Liver (tissue), 9 donors: ENCODE measurements around the gene RXFP3. TPM values are rescaled to one million over a fixed set of nuclear protein-coding genes. Genes with fewer than 3 reads are reported as not detected.

Experiments
- DNase-seq: peaks from one replicate; pipeline ENCODE4 v3.0.0-alpha.2; 2017; ENCODE audit warnings: low spot score
- H3K27ac ChIP-seq, 2 donors: one replicate each; pipeline ENCODE4 v1.7.0; 2013; ENCODE audit warnings: inconsistent platforms in 2 of 2, low read length in 2 of 2, control low read depth in 1 of 2, low read depth in 1 of 2, mild to moderate bottlenecking in 1 of 2
- H3K27me3 ChIP-seq, 4 donors: one replicate each; pipeline versions ENCODE4 v1.6.1 to v1.7.0; 2013; ENCODE audit warnings: low read length in 3 of 4, inconsistent platforms in 1 of 4, mild to moderate bottlenecking in 1 of 4, moderate library complexity in 1 of 4; ENCODE audit not compliant: control insufficient read depth in 4 of 4, insufficient read depth in 4 of 4
- H3K36me3 ChIP-seq, 4 donors: one replicate each; pipeline versions ENCODE4 v1.6.1 to v1.7.0; 2013; ENCODE audit warnings: low read length in 3 of 4, mild to moderate bottlenecking in 3 of 4, low read depth in 1 of 4, moderate library complexity in 1 of 4; ENCODE audit not compliant: control insufficient read depth in 4 of 4, insufficient read depth in 3 of 4
- H3K4me1 ChIP-seq, 4 donors: one replicate each; pipeline versions ENCODE4 v1.6.1 to v1.7.0; 2013; ENCODE audit warnings: low read length in 3 of 4, mild to moderate bottlenecking in 3 of 4, moderate library complexity in 1 of 4; ENCODE audit not compliant: control insufficient read depth in 4 of 4, insufficient read depth in 4 of 4
- H3K4me3 ChIP-seq, 3 donors: one replicate each; pipeline versions ENCODE4 v1.6.1 to v1.7.0; 2013; ENCODE audit warnings: low read length in 3 of 3, control low read depth in 1 of 3, low read depth in 1 of 3, mild to moderate bottlenecking in 1 of 3
- H3K9ac ChIP-seq, 2 donors: one replicate each; pipeline ENCODE4 v1.7.0; 2013; ENCODE audit warnings: low read length in 2 of 2, mild to moderate bottlenecking in 2 of 2, moderate library complexity in 2 of 2, control low read depth in 1 of 2, low read depth in 1 of 2
- H3K9me3 ChIP-seq, 4 donors: one replicate each; pipeline versions ENCODE4 v1.6.1 to v1.7.0; 2013; ENCODE audit warnings: low read length in 3 of 4; ENCODE audit not compliant: control insufficient read depth in 4 of 4
- EGR1 ChIP-seq, 2 donors: IDR thresholded peaks; 2 replicates each; pipeline ENCODE4 v1.6.1; 2016 to 2018; ENCODE audit warnings: antibody characterized with exemption in 2 of 2, low read depth in 2 of 2
- FOXA1 ChIP-seq: IDR thresholded peaks from 2 replicates; pipeline ENCODE4 v1.6.1; 2016; ENCODE audit warnings: antibody characterized with exemption
- FOXA2 ChIP-seq: IDR thresholded peaks from 2 replicates; pipeline ENCODE4 v1.6.1; 2016; ENCODE audit warnings: antibody characterized with exemption
- GABPA ChIP-seq, 2 donors: IDR thresholded peaks in 1 of 2; conservative IDR thresholded peaks in 1 of 2; 2 replicates each; pipeline ENCODE4 v1.6.1; 2016; ENCODE audit warnings: antibody characterized with exemption in 2 of 2, mild to moderate bottlenecking in 1 of 2, moderate library complexity in 1 of 2
- HNF4A ChIP-seq, 2 donors: conservative IDR thresholded peaks; 2 replicates each; pipeline ENCODE4 v1.6.1; 2016; ENCODE audit warnings: antibody characterized with exemption in 2 of 2, mild to moderate bottlenecking in 2 of 2
- HNF4G ChIP-seq: IDR thresholded peaks from 2 replicates; pipeline ENCODE4 v1.6.1; 2016; ENCODE audit warnings: antibody characterized with exemption
- JUND ChIP-seq, 2 donors: IDR thresholded peaks; 2 replicates each; pipeline ENCODE4 v1.6.1; 2016; ENCODE audit warnings: antibody characterized with exemption in 2 of 2
- NR2F2 ChIP-seq: IDR thresholded peaks from 2 replicates; pipeline ENCODE4 v1.6.1; 2016; ENCODE audit warnings: antibody characterized with exemption
- RAD21 ChIP-seq, 2 donors: IDR thresholded peaks; 2 replicates each; pipeline ENCODE4 v1.6.1; 2016; ENCODE audit warnings: antibody characterized with exemption in 2 of 2, mild to moderate bottlenecking in 2 of 2
- RXRA ChIP-seq, 2 donors: IDR thresholded peaks; 2 replicates each; pipeline ENCODE4 v1.6.1; 2017 to 2018; ENCODE audit warnings: antibody characterized with exemption in 2 of 2, mild to moderate bottlenecking in 1 of 2
- SP1 ChIP-seq: IDR thresholded peaks from 2 replicates; pipeline ENCODE4 v1.6.1; 2018; ENCODE audit warnings: antibody characterized with exemption, mild to moderate bottlenecking
- TAF1 ChIP-seq: conservative IDR thresholded peaks from 2 replicates; pipeline ENCODE4 v1.6.1; 2016; ENCODE audit warnings: antibody characterized with exemption, mild to moderate bottlenecking
- YY1 ChIP-seq: IDR thresholded peaks from 2 replicates; pipeline ENCODE4 v1.6.1; 2016; ENCODE audit warnings: antibody characterized with exemption, mild to moderate bottlenecking
- WGBS: extraction: QIAGEN DNeasy Blood & Tissue Kit; methylation state at CpG from one replicate; pipeline ENCODE4 v1.1.7; 2013; 5-methylcytosine and 5-hydroxymethylcytosine counted together
- polyA plus RNA-seq, 2 donors: library from polyadenylated mRNA; stranded (reverse) in 1 of 2; unstranded in 1 of 2; fragments of 200-250 nt in 1 of 2; fragments of >200 nt in 1 of 2; fragmentation: Nextera tagmentation in 1 of 2; extraction: Ambion mirVana in 1 of 2; gene quantifications; one replicate each; pipeline versions ENCODE4 v1.2.1 to v1.2.3, GENCODE V29; 2013 to 2015
- total RNA-seq, 2 donors: library from RNA; depleted of rRNA; stranded (reverse); fragments of >200 nt; gene quantifications; one replicate each; pipeline ENCODE4 v1.2.3, GENCODE V29; 2014
- TF ChIP-seq, protein P1 (sequence below): IDR thresholded peaks from 2 replicates; pipeline ENCODE4 v1.6.1; 2016; ENCODE audit warnings: antibody characterized with exemption, mild to moderate bottlenecking
- TF ChIP-seq, protein P2 (sequence below): IDR thresholded peaks from 2 replicates; pipeline ENCODE4 v1.6.1; 2016; ENCODE audit warnings: antibody characterized with exemption
- TF ChIP-seq, protein P3 (sequence below): IDR thresholded peaks from 2 replicates; pipeline ENCODE4 v1.6.1; 2016; ENCODE audit warnings: antibody characterized with exemption
- TF ChIP-seq, protein P4 (sequence below): IDR thresholded peaks from 2 replicates; pipeline ENCODE4 v1.6.1; 2016; ENCODE audit warnings: antibody characterized with exemption
- TF ChIP-seq, protein P5 (sequence below): fragments of 150-350 bp; IDR thresholded peaks from 2 replicates; pipeline ENCODE4 v1.5.1; 2017; ENCODE audit warnings: improper control_type of control experiment, low read depth, low read length; ENCODE audit not compliant: missing input control
- donor health status: healthy.
- donor health status: healthy.
- donor health status: healthy.
- donor health status: healthy.
- donor health status: healthy.

Gene RXFP3, protein sequence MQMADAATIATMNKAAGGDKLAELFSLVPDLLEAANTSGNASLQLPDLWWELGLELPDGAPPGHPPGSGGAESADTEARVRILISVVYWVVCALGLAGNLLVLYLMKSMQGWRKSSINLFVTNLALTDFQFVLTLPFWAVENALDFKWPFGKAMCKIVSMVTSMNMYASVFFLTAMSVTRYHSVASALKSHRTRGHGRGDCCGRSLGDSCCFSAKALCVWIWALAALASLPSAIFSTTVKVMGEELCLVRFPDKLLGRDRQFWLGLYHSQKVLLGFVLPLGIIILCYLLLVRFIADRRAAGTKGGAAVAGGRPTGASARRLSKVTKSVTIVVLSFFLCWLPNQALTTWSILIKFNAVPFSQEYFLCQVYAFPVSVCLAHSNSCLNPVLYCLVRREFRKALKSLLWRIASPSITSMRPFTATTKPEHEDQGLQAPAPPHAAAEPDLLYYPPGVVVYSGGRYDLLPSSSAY
- total RNA-seq, result not detected
- polyA plus RNA-seq, result not detected

DNA sequence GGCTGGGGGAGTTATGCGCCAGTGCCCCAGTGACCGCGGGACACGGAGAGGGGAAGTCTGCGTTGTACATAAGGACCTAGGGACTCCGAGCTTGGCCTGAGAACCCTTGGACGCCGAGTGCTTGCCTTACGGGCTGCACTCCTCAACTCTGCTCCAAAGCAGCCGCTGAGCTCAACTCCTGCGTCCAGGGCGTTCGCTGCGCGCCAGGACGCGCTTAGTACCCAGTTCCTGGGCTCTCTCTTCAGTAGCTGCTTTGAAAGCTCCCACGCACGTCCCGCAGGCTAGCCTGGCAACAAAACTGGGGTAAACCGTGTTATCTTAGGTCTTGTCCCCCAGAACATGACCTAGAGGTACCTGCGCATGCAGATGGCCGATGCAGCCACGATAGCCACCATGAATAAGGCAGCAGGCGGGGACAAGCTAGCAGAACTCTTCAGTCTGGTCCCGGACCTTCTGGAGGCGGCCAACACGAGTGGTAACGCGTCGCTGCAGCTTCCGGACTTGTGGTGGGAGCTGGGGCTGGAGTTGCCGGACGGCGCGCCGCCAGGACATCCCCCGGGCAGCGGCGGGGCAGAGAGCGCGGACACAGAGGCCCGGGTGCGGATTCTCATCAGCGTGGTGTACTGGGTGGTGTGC lies at the start of gene RXFP3:
TSS of gene RXFP3 (plus strand) at position 6 of the 636 bp plus-strand sequence. CDS start at position 361, 355 bp downstream.
- peaks cover 5 to 17% (median 11%) of the 10 kb centered on the region in 4 donors for H3K4me1 ChIP-seq
- peak within 1 kb of the TSS in 2 of 3 donors; percentile 39 to 57 for H3K4me3 ChIP-seq
- no peaks in the 10 kb centered on the region for H3K36me3 ChIP-seq
- TF ChIP-seq, protein P1, sequence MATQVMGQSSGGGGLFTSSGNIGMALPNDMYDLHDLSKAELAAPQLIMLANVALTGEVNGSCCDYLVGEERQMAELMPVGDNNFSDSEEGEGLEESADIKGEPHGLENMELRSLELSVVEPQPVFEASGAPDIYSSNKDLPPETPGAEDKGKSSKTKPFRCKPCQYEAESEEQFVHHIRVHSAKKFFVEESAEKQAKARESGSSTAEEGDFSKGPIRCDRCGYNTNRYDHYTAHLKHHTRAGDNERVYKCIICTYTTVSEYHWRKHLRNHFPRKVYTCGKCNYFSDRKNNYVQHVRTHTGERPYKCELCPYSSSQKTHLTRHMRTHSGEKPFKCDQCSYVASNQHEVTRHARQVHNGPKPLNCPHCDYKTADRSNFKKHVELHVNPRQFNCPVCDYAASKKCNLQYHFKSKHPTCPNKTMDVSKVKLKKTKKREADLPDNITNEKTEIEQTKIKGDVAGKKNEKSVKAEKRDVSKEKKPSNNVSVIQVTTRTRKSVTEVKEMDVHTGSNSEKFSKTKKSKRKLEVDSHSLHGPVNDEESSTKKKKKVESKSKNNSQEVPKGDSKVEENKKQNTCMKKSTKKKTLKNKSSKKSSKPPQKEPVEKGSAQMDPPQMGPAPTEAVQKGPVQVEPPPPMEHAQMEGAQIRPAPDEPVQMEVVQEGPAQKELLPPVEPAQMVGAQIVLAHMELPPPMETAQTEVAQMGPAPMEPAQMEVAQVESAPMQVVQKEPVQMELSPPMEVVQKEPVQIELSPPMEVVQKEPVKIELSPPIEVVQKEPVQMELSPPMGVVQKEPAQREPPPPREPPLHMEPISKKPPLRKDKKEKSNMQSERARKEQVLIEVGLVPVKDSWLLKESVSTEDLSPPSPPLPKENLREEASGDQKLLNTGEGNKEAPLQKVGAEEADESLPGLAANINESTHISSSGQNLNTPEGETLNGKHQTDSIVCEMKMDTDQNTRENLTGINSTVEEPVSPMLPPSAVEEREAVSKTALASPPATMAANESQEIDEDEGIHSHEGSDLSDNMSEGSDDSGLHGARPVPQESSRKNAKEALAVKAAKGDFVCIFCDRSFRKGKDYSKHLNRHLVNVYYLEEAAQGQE, result no peak
- TF ChIP-seq YY1 (no peak), FOXA1 (no peak), RAD21 (IDR thresholded peaks at IDR 0.05) (no peak), NR2F2 (no peak)
- peaks cover 3 to 13% (median 8%) of the 10 kb centered on the region in 4 donors for H3K27me3 ChIP-seq
- H3K9ac ChIP-seq, result no peak within 1 kb of the TSS
- WGBS, result 10% methylated on average over 45 of the region's 45 CpGs
- H3K9me3 ChIP-seq, result no peaks in the 10 kb centered on the region
- no peak within 1 kb of the TSS for H3K27ac ChIP-seq
- no peak for DNase-seq

DNA sequence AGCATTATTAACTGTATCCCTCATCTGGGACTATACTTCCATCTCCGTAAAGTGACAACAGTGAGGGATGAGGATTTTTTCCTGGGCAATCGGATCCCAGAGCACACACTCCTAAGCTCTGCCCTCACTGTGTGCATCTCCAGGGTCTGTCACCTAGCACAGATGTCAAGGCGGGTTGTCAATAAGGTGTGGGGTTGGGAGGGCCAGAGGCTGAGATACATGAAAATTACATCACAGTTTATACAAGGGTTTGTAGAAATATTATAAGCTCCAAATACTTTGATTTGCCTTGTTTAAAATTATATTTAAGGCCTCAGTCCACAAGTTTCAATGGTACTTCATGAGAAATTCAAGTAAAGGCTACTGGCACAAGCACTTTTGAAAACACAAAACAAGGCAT lies 48.9 kb upstream of the RXFP3 start:
- H3K36me3 ChIP-seq, result no peaks in the 10 kb centered on the region
- H3K9me3 ChIP-seq, result no peaks in the 10 kb centered on the region
- H3K27me3 ChIP-seq, result peaks cover 0 to 5% (median 2%) of the 10 kb centered on the region in 4 donors
- no peak overlapping the region for H3K27ac ChIP-seq
- DNase-seq, result no peak
- no peak overlapping the region for H3K9ac ChIP-seq
- H3K4me3 ChIP-seq, result no peak overlapping the region
- TF ChIP-seq FOXA2 (no peak), TAF1 (no peak), HNF4A (conservative IDR thresholded peaks at IDR 0.05) (no peak), FOXA1 (no peak), GABPA (IDR thresholded peaks at IDR 0.05 in 1 of 2, conservative IDR thresholded peaks at IDR 0.05 in 1 of 2) (no peak), EGR1 (IDR thresholded peaks at IDR 0.05; ENCODE audit: low read depth in 2 of 2) (no peak), RAD21 (IDR thresholded peaks at IDR 0.05) (no peak), SP1 (no peak), JUND (IDR thresholded peaks at IDR 0.05) (no peak), NR2F2 (no peak), HNF4G (no peak), YY1 (no peak), RXRA (IDR thresholded peaks at IDR 0.05) (no peak)
- TF ChIP-seq, protein P2, sequence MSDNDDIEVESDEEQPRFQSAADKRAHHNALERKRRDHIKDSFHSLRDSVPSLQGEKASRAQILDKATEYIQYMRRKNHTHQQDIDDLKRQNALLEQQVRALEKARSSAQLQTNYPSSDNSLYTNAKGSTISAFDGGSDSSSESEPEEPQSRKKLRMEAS, result no peak
- TF ChIP-seq, protein P3, sequence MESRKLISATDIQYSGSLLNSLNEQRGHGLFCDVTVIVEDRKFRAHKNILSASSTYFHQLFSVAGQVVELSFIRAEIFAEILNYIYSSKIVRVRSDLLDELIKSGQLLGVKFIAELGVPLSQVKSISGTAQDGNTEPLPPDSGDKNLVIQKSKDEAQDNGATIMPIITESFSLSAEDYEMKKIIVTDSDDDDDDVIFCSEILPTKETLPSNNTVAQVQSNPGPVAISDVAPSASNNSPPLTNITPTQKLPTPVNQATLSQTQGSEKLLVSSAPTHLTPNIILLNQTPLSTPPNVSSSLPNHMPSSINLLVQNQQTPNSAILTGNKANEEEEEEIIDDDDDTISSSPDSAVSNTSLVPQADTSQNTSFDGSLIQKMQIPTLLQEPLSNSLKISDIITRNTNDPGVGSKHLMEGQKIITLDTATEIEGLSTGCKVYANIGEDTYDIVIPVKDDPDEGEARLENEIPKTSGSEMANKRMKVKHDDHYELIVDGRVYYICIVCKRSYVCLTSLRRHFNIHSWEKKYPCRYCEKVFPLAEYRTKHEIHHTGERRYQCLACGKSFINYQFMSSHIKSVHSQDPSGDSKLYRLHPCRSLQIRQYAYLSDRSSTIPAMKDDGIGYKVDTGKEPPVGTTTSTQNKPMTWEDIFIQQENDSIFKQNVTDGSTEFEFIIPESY, result no peak
- TF ChIP-seq, protein P1, result no peak
- TF ChIP-seq, protein P4, sequence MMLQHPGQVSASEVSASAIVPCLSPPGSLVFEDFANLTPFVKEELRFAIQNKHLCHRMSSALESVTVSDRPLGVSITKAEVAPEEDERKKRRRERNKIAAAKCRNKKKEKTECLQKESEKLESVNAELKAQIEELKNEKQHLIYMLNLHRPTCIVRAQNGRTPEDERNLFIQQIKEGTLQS, result no peak
- TF ChIP-seq, protein P5, sequence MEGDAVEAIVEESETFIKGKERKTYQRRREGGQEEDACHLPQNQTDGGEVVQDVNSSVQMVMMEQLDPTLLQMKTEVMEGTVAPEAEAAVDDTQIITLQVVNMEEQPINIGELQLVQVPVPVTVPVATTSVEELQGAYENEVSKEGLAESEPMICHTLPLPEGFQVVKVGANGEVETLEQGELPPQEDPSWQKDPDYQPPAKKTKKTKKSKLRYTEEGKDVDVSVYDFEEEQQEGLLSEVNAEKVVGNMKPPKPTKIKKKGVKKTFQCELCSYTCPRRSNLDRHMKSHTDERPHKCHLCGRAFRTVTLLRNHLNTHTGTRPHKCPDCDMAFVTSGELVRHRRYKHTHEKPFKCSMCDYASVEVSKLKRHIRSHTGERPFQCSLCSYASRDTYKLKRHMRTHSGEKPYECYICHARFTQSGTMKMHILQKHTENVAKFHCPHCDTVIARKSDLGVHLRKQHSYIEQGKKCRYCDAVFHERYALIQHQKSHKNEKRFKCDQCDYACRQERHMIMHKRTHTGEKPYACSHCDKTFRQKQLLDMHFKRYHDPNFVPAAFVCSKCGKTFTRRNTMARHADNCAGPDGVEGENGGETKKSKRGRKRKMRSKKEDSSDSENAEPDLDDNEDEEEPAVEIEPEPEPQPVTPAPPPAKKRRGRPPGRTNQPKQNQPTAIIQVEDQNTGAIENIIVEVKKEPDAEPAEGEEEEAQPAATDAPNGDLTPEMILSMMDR, result no peak
- peaks cover 0 to 4% (median 0%) of the 10 kb centered on the region in 4 donors for H3K4me1 ChIP-seq
- 91% methylated on average over 3 of the region's 3 CpGs for WGBS
